DMS114 treated with DMSO at 0.1 percent for 48 hours (cell line): ENCODE measurements around the gene STK17B.

ENCODE experiments used
- DNase-seq: peaks from one replicate; lab custom pipeline; 2025; ENCODE audit not compliant: unreplicated experiment; lab: John Stamatoyannopoulos, UW

The STK17B gene

DNA sequence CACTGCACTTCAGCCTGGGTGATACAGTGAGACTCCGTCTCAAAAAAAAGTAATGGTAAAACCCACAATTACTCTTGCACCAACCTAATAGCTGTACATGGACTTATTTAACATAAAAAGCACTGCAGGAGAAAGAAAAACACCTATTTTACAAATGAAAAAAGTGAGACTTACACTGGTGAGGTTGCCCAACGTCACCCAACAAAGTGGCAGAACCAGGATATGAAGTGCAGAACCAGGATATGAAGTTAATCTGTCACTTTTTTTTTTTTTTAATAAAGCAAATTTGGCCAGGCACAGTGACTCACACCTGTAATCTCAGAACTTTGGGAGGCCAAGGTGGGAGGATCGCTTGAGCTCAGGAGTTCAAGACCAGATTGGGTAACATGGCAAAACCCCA lies 13.5 kb upstream of the STK17B start:
- DNase-seq, result no peak

DNA sequence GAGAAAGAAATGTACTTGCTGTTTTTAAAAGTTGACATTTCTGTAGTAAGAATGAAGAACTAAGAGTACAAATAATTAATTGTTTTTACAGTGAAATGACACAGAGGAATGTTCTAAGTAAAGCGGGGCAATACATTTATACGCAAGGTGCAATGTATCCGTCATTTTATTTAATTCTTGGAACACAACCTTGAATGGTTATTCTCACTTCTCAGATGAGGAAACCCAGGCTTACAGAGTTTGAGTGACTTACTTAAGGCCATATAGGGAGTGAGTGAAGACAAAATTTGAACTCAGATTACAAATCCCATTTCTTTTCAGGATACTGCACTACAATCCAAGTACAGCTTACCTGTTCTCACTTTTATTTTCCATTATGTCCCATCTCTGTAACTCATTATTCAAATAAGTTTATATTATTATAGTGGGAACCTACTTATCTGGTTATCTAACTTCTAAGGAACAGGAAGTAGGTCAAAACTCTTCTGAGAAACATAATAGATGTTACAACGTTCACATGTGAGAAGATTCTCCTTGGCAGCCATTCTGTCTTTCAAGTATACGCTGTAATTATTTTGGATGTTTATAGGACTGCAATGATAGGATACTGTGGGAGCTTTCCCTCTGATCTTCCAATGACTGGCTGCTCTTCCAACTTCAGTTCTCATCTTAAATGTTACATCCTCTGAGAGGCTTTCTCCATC lies 12.3 kb upstream of the STK17B start:
- DNase-seq, result no peak

DNA sequence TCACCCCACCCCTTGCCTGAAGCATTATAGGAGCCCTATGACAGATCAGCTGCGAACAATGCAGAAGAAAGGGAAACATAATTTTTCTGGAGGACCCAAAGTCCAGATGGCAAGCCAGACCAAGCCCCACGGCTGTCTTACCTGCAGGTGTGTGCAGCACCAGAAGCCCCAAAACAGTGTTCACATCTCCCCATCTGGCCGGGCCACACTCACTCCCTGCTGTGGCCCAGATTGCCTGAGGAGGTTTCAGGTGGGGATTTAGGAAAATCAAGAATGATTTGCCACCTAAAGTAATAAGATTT lies 11.7 kb upstream of the STK17B start:
- no peak for DNase-seq

DNA sequence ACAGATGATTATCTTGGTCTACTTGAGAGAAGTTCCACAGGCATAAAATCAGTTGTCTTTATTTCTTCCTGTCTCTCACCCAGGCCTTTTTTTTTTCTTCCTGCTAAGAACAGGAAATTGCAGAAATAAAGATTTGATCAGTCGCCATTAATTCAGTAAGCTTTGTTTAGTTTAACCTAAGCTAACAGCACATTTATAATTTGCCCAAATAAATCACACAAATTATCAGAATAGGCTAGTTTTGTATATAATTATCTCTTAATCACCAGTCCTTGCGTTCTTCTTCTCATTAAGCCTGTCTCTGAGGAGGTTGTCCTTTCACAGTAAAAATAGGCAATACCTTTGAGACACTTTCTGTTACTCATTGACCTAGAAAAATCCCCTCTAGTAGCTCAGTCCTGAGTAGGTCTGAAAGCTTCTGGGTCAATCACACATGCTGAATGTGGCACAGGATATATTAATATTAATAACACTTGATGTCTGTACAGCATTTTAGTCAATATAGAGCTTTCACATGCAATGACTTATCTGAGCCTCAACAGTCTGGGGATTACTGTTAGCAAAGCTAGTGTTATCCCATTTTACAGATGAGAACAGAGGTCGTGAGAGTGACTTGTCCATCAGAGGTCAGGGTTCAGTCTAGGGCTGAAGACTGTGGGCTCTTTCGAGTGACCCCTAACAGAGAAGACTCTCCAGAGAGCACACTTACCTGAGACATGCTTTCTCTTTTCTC lies 11.2 kb upstream of the STK17B start:
- no peak for DNase-seq

DNA sequence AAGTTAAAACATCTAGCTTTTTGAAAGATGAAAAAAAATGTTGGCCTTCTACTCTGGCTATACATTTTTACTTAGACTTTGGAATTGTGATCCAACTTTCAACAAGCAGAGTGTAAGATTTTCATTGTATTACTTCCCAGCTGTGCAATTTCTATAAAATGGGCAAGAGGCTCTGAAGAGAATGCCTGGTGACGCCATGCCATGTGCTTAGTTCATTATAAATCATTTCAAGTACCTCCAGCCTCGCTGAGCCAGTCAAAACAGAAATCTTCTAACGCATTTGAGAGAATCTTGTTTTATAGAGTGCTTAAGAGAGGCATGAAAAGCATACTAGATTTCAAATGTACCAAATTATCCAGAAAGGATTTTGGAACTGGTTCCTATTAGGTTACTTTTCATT lies 10.1 kb upstream of the STK17B start:
- no peak for DNase-seq

DNA sequence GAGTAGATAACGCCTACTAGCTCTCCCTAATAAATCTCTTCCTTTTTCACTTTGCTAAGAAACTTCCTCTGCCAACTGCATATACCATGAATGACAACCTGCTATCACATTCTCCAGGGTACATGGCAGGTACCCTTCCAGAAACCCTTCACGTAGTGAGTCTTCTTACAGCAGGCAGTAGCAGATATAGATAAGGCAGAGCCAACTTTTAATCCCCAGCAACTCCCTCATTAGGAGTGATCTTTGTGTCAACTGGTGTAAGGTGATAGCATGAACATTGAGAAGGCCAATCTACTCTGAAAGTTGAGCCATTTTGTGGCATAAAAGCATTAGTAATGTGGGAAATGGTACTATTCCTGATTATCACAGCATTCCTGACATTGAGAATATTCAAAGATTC lies 5.7 kb upstream of the STK17B start:
- no peak for DNase-seq

DNA sequence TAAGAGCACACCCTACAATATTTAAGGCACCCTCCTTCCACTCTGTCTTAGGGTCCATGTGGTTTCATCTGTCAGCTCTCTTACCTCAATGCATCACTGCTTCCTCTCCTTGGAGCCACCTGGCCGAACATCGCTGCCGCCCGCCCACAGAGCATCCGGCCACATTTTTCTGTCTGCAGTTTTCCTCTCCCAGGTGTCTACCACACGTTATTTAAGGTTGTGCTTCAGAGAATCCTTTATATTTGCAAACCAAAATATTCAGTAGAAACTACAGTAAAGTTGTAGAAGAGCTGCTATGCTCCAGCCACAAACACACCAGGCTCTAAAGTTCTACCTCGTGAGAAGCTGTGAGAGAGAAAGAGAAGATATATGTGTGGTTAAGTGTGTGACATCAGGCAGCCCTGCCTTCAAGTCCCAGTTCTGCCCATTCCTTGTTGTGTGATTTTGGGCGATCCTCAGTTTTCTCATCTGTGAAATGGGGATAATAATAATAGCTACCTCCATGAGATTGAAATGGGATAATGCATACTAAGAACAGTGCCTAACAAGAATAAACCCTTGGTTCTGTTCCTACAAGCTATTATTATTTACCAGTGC lies 4.9 kb upstream of the STK17B start:
- DNase-seq, result no peak

DNA sequence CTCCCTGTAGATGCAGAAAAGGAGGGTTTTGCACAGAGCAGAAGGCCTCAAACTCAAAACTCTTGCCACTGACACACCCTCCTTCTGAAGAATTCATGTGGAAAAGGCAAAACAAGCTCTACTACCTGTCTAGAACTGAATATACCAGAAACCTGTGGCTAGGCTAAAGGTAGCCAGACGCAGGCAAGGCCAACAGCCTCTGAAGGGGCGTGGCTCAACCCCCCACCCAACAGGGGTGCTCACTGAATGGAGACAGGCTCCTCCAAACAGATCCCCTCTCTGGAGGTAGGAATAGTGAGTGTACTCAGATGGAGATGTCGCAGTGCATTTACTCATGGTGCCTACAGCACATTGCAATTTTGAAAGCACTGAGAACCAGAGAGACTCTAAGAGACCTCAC lies 3.0 kb upstream of the STK17B start:
- no peak for DNase-seq

DNA sequence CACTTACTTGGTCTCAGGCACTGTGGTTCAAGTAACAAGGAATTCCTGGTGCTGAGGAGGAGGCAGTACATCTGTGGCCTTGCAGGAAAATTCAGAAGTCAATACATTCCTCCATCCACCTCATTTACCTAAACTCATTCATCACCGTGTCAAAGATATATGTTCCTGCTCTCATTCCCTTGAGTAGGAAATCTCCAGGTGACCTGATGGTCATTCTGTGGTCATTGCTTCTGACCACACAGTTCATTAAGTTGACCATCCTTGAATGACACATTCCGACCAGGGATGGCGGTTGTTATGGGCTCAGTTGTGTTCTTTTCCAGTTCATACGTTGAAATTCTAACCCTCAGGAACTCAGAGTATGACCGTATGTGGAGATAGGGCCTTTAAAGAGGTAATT lies 2.1 kb upstream of the STK17B start:
- no peak for DNase-seq

DNA sequence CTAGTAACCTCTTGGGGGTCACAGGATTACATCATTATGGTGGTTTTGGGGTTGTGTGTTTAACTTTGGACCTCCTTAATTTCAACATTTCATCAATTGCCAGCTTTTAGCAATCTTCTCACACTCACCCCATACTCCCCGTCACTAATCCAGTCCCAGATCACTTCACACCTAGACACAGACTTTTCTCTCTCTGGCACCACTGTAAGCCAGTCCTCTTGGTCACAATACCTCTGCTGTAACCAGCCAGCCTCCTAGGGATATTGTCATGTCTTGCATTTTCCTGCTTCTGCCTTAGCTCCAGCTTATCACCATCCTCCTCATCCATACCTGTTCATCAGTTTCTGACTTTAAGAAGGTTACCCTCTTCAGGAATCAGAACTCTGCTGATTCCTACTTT lies 1.6 kb upstream of the STK17B start:
- DNase-seq, result no peak

DNA sequence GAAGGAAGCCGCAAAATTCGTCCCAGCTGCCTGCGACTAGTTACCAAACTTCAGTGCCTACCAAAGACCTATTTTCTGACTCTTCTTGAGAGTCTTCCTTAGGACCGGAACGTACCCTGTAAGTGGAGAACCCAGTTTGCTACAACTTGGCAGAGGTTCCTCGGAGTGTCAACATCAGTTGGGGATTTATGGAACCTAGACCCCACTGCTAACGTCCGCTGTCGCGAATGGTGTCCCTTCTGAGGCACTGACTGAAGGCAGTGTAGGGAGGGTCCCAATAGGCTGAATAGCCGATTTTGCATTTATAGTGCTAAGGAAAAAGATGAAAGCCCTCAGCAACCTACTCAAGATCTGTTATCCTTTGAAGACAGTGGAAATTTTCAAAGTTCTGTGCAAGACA lies 568 bp upstream of the STK17B start:
- DNase-seq, result no peak

DNA sequence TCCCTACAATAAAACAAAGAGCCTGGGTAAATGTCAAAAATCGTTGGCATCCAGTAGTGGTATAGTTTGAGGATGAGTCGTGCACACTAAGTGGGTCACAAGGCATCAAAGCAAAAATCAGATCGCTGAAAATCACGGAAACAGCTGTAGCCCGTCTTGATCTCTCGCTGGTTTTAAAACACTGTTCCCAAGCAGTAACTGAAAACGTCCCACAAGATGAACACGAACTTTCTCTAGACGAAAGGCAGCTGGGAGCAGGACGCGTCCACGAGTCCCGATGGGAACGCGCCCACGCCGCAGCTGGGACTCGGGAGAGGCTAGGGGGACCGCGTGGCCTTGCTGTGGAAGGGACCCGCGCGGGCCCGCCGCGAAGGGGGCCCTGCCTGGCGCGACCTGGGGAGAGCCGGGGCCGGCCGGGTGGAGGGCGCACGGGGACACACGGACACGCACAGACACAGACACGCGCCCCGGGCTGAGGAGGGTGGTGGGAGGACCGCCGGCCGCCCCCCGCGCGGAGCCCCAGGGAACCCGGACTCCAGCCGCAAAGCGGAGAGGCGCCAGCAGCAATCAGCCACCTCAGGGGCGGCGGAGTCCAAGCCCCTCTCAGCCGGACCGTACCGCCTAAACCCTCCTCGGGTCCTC lies 651 bp downstream of the STK17B start:
- DNase-seq, result peak; percentile 31

DNA sequence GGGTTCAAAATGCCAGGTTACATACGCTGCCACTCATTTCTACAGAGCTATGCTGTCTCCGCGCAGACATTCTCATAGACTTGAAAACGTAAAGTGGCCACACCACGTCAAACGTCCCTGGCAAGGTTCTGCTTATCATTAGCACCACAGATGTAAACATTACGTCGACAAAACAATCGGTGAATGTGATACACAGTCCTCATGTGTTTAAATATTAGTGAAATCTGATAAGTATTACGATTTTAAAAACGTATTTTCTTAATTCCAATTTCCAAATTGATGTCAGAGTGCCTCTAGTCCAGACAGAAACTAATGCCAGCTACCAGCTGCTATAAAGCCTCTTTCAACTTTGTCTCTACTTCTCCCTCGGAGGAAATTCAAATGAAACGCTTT lies 1.2 kb downstream of the STK17B start:
- peak; percentile 31 for DNase-seq

DNA sequence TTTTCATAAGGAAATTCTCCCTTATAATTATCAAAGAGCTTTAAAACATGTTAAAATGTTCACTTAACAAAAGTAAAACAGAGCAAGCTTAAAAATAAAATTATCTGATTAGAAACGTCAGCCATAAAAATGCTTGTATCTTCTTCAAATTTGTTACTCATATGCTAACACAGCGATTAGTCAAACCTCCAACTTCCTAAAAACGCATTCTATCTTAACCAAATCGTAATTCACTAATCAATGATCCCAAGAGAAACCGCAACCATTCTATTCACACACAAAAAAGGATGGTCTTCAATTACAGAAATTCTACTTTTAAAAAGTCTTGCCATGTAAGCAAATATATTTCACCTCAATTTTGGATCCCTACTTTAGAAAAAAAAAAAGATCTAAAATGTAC lies 1.9 kb downstream of the STK17B start:
- no peak for DNase-seq

DNA sequence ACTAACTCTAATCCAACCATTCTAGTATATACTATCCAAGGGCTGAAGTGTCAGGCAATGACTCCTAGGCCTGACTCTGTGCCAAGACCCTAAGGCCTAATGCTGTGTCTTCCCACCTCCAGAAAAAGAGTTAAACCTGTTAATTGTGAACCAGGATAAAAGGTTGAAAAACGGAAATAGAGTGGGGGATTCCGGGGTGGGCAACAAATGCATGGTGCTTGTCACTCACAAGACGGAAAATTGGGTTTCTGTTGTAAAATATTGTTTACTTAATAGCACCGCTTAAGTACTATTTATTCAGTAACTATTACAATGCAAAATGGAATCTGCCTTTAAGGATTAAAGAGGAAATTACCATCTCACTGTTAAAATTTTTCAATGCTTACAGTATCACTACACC lies 3.2 kb downstream of the STK17B start:
- DNase-seq, result no peak

DNA sequence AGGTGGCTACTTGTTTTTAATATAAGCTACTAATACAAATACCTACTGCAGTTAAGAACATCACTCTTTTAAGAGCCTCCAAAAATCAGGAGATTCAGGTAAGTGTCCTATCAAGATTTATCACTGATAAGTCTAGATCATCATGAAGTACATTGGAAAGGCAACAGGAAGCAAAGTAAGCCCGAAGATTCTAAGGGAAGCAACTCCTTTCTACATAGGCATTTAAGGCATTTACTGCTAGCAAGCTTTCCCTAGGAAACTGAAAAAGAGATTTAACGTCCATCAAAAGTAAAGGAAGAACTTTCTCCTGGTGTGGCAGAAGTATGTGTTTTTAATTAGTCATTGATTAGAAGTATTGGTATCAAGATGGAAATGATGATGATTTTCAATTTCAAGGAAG lies 3.7 kb downstream of the STK17B start:
- no peak for DNase-seq

DNA sequence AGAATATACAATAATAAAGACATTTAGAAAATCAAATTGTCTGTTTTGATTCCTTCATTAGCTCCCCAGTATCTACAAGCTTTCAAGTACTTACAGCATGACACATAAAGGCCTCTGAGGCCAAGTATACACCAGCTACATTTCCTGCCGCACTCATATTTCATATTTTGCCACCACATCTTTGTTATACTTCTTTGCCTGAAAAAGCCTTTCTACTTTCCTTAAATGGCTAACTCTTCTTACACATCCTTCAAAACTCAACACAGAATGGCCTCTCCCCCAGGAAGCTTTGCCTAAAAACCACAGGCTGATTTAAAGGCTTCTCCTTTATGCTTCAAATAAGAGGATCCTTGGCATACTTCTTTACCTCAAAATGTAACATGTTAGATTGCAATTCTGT lies 4.5 kb downstream of the STK17B start:
- no peak for DNase-seq

DNA sequence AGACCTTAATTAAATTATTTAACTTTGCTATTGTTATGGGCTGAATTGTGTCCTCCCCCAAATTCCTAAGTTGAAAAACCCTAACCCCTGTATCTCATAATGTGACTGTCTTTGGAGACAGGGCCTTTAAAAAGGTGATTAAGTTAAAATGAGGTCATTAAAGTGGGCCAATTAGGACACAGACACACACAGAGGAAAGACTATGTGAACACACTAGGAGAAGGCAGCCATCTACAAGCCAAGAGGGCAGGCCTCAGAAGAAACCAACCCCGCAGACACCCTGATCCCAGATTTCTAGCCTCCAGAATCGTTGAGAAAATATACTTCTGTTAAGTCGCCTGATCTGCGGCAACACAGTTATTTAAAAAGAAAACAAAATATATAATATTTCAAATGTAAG lies 6.4 kb downstream of the STK17B start:
- DNase-seq, result no peak

DNA sequence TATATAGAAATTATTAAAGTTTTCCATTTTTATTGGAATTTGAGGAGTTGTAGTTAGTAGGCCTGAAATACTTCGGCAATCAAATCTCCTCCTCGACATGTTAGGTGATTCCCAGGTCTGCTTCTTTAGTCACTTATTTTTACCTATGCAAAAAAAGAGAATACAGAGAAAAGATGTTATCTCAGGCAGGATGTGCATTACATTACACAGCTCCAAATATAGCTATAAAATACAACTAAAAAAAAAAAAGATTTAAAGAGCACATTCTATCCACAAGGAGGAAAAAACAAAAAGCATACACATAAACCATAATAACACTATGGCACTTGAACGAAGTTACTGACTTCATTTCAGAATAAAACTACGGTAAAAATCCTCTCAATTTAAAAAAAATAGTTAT lies 8.1 kb downstream of the STK17B start:
- DNase-seq, result no peak

DNA sequence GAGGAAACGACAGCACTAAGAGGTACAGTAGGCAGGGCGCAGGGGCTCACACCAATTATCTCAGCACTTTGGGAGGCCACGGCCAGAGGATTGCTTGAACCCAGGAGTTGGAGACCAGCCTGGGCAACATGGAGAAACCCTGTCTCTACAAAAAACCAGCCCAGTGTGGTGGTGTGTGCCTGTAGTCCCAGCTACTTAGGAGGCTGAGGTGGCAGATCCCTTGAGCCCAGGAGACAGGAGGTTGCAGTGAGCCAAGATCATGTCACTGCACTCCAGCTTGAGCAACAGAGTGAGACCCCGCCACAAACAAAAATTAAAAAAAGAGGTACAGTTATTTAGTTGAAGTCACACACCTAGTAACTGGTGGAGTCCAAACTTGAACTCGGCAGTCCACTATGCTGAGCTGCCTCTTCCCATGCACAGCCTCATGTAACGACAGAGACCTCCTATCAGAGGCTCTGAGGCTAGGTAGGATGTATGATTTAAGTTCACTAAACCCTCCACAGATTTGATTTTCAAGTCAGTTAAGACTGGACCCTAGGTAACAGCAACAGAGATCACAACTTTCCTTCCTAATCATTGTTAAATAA lies 8.7 kb downstream of the STK17B start:
- no peak for DNase-seq

DNA sequence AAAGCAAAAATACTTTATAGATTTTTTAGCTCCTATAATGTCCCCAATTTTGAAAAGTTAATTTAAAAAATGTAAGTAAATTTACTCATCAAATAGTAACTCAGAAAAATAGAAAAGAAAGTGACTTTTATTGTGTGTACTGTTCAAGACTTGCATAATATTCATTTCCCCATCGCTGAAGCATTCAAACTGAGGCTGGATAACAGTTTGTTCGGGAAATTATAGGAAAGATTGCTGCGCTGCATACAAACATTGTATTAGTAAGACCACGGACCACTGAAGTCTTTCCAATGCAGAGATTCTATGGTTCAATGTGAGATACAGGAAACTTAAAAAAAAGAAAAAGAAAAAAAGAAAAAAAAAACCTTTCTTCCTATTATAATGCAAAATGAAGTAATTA lies 10.4 kb downstream of the STK17B start:
- DNase-seq, result no peak

DNA sequence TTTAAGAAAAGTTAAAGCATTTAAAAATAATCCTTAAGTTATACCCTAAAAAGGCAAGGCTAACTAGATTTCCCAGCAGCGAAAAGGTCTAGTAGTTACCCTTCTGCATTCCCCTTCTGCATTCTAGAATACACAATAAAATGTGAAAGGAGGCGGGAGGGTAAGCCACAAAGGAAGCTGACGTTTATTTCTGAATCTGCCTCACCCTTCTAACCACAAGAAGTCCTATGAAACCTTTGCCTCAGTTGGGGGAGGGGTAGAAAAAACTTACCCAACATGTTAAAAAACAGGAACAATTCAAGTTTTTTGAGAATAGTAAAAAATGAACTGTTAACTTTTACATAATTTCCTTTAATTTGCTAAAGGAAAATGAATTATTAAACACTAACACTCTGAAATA lies 11.3 kb downstream of the STK17B start:
- DNase-seq, result no peak
